HG03159 (cell line): Measurements from ENCODE around the gene TOR1AIP2.
A peak's percentile ranks its signal among the peaks of the same experiment; 100 is the strongest.

ENCODE experiments used
- ATAC-seq: cut with Tn5 transposase; IDR thresholded peaks from one replicate; pipeline ENCODE4 v1.9.1; 2021; ENCODE audit warnings: mild to moderate bottlenecking, moderate library complexity; ENCODE audit not compliant: unreplicated experiment

The TOR1AIP2 gene

GRCh38 chr1:179877586-179878265 lies at the start of gene TOR1AIP2:
TOR1AIP2 (minus strand) TSS chr1:179877803; CDS start chr1:179852665, 25,138 bp downstream.
- peak; percentile 63 for ATAC-seq

- no peak for ATAC-seq
Observed at GRCh38 chr1:179926850-179927205, 49.2 kb upstream of the TOR1AIP2 start.

- ATAC-seq: no peak
Observed at GRCh38 chr1:179925922-179926849, 48.6 kb upstream of the TOR1AIP2 start.

GRCh38 chr1:179925302-179925701 lies 47.7 kb upstream of the TOR1AIP2 start:
- no peak for ATAC-seq

GRCh38 chr1:179924268-179924667 lies 46.7 kb upstream of the TOR1AIP2 start:
- no peak for ATAC-seq

- ATAC-seq: no peak
Observed at GRCh38 chr1:179923029-179923428, 45.4 kb upstream of the TOR1AIP2 start.

GRCh38 chr1:179921981-179922872 lies 44.6 kb upstream of the TOR1AIP2 start:
- ATAC-seq: no peak

- ATAC-seq: no peak
Observed at GRCh38 chr1:179921472-179921871, 43.9 kb upstream of the TOR1AIP2 start.

GRCh38 chr1:179917601-179918429 lies 40.2 kb upstream of the TOR1AIP2 start:
- no peak for ATAC-seq

GRCh38 chr1:179911812-179912211 lies 34.2 kb upstream of the TOR1AIP2 start:
- ATAC-seq: no peak

GRCh38 chr1:179910934-179911333 lies 33.3 kb upstream of the TOR1AIP2 start:
- ATAC-seq: no peak

- no peak for ATAC-seq
Observed at GRCh38 chr1:179889589-179889988, 12.0 kb upstream of the TOR1AIP2 start.

GRCh38 chr1:179888071-179888470 lies 10.5 kb upstream of the TOR1AIP2 start:
- no peak for ATAC-seq

GRCh38 chr1:179883745-179884138 lies 6.1 kb upstream of the TOR1AIP2 start:
- ATAC-seq: peak; percentile 29

- ATAC-seq: peak; percentile 16
Observed at GRCh38 chr1:179883040-179883744, 5.6 kb upstream of the TOR1AIP2 start.

GRCh38 chr1:179882253-179883039 lies 4.8 kb upstream of the TOR1AIP2 start, which contains the start of gene TOR1AIP1:
TOR1AIP1 (plus strand) TSS chr1:179882285; CDS start chr1:179882503, 218 bp downstream.
- peak; percentile 76 for ATAC-seq

- ATAC-seq: peak; percentile 0
Observed at GRCh38 chr1:179881642-179882252, 4.1 kb upstream of the TOR1AIP2 start.

- ATAC-seq: no peak
Observed at GRCh38 chr1:179879797-179880196, 2.2 kb upstream of the TOR1AIP2 start.
